ENCODE results near the gene TYRO3.

TYRO3 gene

GRCh38 chr15:41575282-41575681 is 16.3 kb downstream of the TYRO3 start:
- in situ Hi-C loops (cut with MboI; ENCODE audit: low sequenced_read_pairs, unreplicated experiment) = no loop called here
- DNase-seq (ENCODE audit: low spot score) = peak; percentile 10
- TF ChIP-seq CTCF (IDR thresholded peaks at IDR 0.05; ENCODE audit: borderline replicate concordance, control extremely low read depth, extremely low read depth, insufficient read depth, missing control alignments) = no peak

- no peak for DNase-seq (ENCODE audit: low spot score)
- no peak for TF ChIP-seq CTCF (IDR thresholded peaks at IDR 0.05; ENCODE audit: borderline replicate concordance, control extremely low read depth, extremely low read depth, insufficient read depth, missing control alignments)
- in situ Hi-C loops (cut with MboI; ENCODE audit: low sequenced_read_pairs, unreplicated experiment) = no loop called here
These were observed 19.1 kb downstream of the TYRO3 start for GRCh38 chr15:41577863-41578735.

GRCh38 chr15:41578736-41579383 is 19.8 kb downstream of the TYRO3 start:
- no peak for DNase-seq (ENCODE audit: low spot score)
- in situ Hi-C loops (cut with MboI; ENCODE audit: low sequenced_read_pairs, unreplicated experiment) = no loop called here
- no peak for TF ChIP-seq CTCF (IDR thresholded peaks at IDR 0.05; ENCODE audit: borderline replicate concordance, control extremely low read depth, extremely low read depth, insufficient read depth, missing control alignments)

GRCh38 chr15:41581110-41581509 is 22.1 kb downstream of the TYRO3 start:
- in situ Hi-C loops (cut with MboI; ENCODE audit: low sequenced_read_pairs, unreplicated experiment) = no loop called here
- DNase-seq (ENCODE audit: low spot score) = peak; percentile 34
- TF ChIP-seq CTCF (IDR thresholded peaks at IDR 0.05; ENCODE audit: borderline replicate concordance, control extremely low read depth, extremely low read depth, insufficient read depth, missing control alignments) = peak; percentile 6

GRCh38 chr15:41583795-41584194 is 24.8 kb downstream of the TYRO3 start:
- in situ Hi-C loops (cut with MboI; ENCODE audit: low sequenced_read_pairs, unreplicated experiment) = no loop called here
- no peak for TF ChIP-seq CTCF (IDR thresholded peaks at IDR 0.05; ENCODE audit: borderline replicate concordance, control extremely low read depth, extremely low read depth, insufficient read depth, missing control alignments)
- DNase-seq (ENCODE audit: low spot score) = peak; percentile 5

- in situ Hi-C loops (cut with MboI; ENCODE audit: low sequenced_read_pairs, unreplicated experiment) = no loop called here
- no peak for TF ChIP-seq CTCF (IDR thresholded peaks at IDR 0.05; ENCODE audit: borderline replicate concordance, control extremely low read depth, extremely low read depth, insufficient read depth, missing control alignments)
- DNase-seq (ENCODE audit: low spot score) = no peak
These were observed 25.7 kb downstream of the TYRO3 start for GRCh38 chr15:41584636-41585126.

Data from GM13976 (cell line).